Measurements from ENCODE around the gene APOA1.
"Not testable (repeated sequence)": the region's sequence is repeated elsewhere in the genome, so short reads cannot be mapped to it uniquely, and the experiment has no call there.

APOA1 gene

GRCh38 chr11:116821050-116821918 is 16.1 kb downstream of the APOA1 start:
- no peak for DNase-seq (ENCODE audit: low read depth in 2 of 2, low spot score in 1 of 2)

- DNase-seq (ENCODE audit: low read depth in 2 of 2, low spot score in 1 of 2): no peak
These were observed 18.4 kb downstream of the APOA1 start for GRCh38 chr11:116819049-116819448.

DNA sequence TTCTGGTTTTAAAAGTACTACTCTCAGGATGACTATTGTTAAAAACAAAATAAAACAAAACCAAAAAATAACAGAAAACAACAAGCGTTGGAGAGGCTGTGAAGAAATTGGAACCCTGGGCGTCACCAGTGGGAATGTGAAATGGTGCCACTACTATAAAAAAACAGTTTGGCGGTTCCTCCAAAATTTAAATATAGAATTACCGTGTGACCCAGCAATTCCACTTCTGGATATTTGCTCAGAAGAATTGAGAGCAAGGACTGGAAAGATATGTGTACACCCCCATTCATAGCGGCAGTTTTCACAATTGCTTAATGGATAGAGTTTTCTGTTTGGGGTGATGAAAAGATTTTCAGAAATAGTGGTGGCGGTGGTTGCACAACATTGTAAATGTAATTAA is 22.9 kb downstream of the APOA1 start:
- no peak for DNase-seq (ENCODE audit: low read depth in 2 of 2, low spot score in 1 of 2)

GRCh38 chr11:116813781-116814471 is 23.5 kb downstream of the APOA1 start:
- no peak for DNase-seq (ENCODE audit: low read depth in 2 of 2, low spot score in 1 of 2)

DNA sequence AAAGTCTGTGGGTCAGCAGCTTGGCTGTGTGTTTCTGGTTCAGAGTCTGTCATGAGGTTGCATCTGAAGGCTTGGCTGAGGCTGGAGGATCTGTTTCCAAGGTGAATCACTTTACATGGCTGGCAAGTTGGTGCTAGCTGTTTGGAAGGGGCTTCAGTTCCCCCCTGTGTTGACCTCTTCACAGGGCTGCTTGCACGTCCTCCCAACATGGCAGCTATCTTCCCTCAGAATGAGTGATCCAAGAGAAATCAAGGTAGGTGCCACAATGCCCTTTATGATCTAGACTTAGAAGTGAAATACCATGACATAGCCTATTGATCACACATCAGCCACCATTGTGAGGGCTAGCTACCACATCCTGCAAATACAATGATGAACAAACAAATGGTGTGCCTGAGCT is 24.3 kb downstream of the APOA1 start:
- no peak for DNase-seq (ENCODE audit: low read depth in 2 of 2, low spot score in 1 of 2)

GRCh38 chr11:116812109-116812508 is 25.3 kb downstream of the APOA1 start:
- no peak for DNase-seq (ENCODE audit: low read depth in 2 of 2, low spot score in 1 of 2)

DNA sequence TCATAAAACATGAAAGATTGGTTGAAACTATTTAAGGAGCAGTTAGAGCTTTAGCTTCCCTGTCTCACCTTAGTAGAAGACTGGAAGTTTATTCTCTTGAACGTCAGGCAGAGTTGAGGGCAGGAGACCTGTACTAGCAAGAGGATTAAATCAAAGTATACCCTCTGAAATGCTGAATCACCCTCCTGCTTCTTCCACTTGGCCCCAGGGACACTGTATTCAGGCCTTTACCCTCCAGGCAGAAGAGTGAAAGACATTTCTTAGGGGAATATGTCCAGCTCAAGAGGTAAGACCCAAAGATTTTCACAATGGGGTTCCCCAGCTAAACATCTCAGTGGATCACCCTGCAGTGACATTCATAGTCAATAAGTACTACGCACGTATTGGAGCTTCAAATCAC is 26.2 kb downstream of the APOA1 start:
- DNase-seq (ENCODE audit: low read depth in 2 of 2, low spot score in 1 of 2): no peak

DNA sequence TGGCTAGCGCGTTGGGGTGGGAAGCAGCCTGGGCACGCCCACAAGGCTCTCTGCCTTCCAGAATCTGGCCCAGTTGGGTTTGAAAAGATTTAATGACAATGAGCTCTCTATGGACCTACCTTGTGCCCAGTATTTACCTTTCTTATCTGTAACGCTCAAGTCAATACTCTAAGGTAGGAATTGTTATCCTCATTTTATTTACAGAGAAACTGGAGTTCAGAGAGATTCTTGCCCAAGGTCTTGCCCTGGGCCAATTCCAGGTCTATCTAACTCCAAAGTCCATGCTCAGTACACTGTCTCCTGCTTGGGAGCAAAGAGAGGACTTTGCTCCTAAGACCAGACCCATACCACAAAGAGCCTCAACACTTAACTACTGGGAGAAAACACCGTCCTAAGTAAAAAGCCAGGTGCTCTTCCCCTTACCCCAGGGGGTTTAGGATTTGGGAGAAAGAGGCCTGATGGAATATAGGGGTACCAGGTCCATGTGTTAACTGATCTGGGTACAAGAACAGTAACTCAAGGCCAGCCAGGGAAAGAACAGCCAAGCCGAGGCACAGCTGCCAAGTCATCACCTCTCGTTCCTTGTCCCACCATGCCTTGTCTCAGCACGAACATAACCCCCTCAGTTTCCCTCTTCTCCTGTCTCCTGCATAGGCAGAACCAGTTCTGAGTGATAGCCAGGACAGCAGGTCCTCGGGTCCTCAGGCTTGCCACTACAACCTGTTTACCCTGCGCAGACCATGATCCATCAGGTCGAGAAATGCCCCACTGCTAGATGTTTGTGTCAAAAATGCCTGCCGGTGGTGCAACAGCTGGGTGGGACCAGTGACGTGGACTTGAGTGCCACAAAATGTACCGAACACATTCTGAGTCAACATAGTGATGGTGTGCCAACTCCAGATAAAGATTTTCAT is 28.9 kb downstream of the APOA1 start:
- DNase-seq (ENCODE audit: low read depth in 2 of 2, low spot score in 1 of 2): no peak

DNA sequence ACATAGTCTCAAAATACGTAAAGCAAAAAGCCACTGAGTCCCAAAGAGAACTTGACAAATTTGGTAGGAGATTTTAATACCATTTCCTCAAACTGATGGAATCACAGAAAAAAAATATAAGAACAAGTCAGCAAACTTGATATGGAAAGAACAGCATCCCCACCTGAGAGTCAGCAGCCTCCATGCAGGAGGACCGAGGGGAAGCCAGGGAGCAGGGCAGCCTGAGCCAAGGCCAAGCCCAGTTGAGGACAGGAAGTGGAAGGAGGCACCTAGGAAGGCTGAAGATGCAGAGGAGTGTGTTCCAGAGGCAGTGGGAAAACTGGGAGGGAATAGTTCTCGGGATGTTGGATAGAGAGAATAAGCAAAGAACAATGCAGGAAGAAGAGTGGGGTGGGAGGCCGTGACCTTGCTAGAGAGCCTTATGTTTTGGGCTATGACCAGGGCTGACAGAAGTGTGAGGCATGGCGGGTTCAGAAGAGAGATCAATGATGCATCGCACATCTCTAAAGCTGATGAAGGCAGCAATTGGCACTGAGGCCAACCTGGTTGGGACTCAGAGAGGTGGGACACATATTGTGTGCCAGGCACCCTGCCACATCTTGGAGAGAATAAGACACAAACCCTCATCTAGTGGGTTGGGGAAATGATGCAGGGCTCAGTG is 29.7 kb downstream of the APOA1 start:
- no peak for DNase-seq (ENCODE audit: low read depth in 2 of 2, low spot score in 1 of 2)

DNA sequence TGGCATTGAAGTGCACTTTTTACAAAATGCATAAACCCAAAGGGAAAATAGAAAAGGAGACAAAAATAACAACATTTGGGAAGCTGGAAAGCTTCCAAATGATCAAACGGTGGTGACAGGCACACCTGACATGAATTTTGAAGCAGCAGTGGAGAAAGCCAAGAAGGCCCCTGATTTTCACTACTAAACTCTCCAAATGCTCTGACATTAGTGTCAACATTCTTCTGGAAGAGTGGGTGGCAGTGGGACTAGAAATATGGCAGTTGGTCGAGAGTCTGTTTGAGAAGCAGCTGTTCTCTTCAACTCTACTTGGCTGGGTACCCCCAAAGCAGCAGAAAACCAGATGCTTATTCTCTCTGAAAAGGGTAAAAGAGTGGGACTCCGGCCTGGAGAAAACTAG is 33.4 kb downstream of the APOA1 start:
- DNase-seq (ENCODE audit: low read depth in 2 of 2, low spot score in 1 of 2): no peak

DNA sequence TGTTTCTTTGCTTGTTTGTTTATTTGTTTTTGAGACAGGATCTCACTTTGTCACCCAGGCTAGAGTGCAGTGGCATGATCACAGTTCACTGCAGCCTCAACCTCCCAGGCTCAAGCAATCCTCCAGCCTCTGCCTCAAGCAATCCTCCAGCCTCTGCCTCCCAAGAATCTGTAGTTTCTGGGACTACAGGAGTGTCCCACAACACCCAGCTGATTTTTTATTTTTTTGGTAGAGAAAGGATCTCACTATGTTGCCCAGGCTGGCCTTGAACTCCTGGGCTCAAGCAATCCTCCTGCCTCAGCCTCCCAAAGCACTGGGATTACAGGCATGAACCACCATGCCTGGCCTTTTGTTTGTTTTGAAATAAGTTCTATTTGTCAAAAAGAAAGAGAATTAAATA is 35.8 kb downstream of the APOA1 start:
- DNase-seq (ENCODE audit: low read depth in 2 of 2, low spot score in 1 of 2): not testable (repeated sequence)

DNA sequence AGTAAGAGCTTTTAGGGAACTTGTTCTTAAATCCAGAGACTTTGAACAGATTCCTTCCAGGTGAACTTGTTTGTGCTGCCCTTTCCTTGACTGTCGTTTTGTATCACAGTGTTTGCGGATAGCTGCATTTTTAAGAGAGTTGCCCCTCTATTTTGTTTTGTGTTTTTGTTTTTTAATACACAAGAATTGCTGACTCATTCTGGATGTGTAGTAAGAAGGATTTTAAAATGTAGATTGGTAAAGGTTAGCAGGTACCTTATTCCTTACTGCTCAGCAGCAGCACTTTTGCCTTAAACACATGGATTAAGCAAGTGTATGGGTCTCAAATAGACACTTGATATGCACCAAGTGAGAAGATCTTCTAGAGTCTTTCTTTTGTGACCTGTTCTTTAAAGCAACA is 36.8 kb downstream of the APOA1 start:
- DNase-seq (ENCODE audit: low read depth in 2 of 2, low spot score in 1 of 2): no peak

GRCh38 chr11:116798368-116798767 is 39.1 kb downstream of the APOA1 start:
- no peak for DNase-seq (ENCODE audit: low read depth in 2 of 2, low spot score in 1 of 2)

GRCh38 chr11:116797816-116798215 is 39.6 kb downstream of the APOA1 start:
- no peak for DNase-seq (ENCODE audit: low read depth in 2 of 2, low spot score in 1 of 2)

GRCh38 chr11:116796548-116796947 is 40.9 kb downstream of the APOA1 start:
- no peak for DNase-seq (ENCODE audit: low read depth in 2 of 2, low spot score in 1 of 2)

GRCh38 chr11:116794851-116795250 is 42.6 kb downstream of the APOA1 start:
- no peak for DNase-seq (ENCODE audit: low read depth in 2 of 2, low spot score in 1 of 2)

DNA sequence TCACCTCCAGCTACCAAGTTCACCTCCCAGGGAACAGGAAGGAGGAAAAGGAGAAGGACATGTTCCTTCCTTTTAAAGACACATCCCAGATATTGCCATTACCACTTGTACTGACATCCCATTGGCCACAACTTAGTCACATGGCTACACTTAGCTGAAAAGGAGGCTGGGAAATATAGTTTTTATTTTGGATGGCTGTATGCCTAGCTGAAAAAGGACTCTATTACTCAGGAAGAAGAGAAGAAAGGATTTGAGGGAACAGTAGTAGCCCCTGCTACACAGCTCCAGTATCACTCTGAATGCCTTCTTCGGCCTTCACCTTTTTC is 43.7 kb downstream of the APOA1 start:
- no peak for DNase-seq (ENCODE audit: low read depth in 2 of 2, low spot score in 1 of 2)

DNA sequence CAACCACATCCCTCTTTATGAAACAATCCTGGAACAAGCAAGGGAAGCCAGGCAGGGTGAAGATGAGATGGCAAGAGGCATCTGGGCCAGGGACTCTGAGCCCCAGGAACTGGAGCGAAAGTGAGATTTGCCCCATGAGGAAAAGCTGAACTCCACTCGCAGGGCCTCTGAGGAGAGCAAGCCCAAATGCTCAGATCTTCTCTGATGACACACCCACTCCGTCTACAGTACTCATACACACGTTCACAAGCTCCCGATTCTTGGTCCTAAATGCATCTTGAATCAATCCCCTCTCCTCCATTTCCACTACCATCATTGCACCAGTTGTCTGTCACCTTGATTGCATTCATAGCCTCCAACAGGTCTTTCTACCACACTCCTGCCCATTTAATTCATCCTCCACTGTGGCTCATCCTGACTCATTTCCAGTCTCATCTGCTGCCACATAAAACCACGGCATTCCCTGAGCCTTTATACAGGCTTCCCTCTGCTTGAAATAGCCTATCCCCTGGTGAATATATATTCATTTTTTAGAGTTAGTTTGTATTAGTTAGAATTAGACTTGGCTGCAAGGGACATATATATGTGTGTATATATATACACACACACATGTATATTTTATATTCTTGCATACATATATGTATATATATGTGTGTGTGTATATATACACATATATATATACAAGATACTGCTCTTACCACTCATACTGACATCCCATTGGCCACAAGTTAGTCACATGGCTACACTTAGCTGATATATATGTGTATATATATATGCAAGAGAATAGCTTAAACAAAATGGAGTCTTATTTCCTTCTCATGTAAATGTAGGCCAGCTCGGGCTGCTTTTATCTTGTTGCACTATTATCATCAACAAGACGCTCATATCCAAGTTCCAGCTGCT is 44.3 kb downstream of the APOA1 start:
- no peak for DNase-seq (ENCODE audit: low read depth in 2 of 2, low spot score in 1 of 2)

- no peak for DNase-seq (ENCODE audit: low read depth in 2 of 2, low spot score in 1 of 2)
These were observed 45.1 kb downstream of the APOA1 start for GRCh38 chr11:116792144-116792868.

GRCh38 chr11:116791813-116792143 is 45.6 kb downstream of the APOA1 start, which contains the start of gene APOA5:
Gene APOA5 (minus strand): TSS chr11:116791879. CDS start chr11:116791860, 19 bp downstream.
- no peak for DNase-seq (ENCODE audit: low read depth in 2 of 2, low spot score in 1 of 2)
